Chondrocyte (in vitro differentiated cells): ENCODE data around the gene RETREG2. TPM values are rescaled to one million over a fixed set of nuclear protein-coding genes. Genes with fewer than 3 reads are reported as not detected.

Experiments used
- DNase-seq: peaks from one replicate; pipeline ENCODE4 v3.0.0; 2021; ENCODE audit warnings: mixed read lengths, low spot score
- H3K27ac Mint-ChIP-seq: one replicate; pipeline ENCODE4 v1.8.0; 2021; ENCODE audit warnings: mild to moderate bottlenecking, moderate library complexity, mixed read lengths; ENCODE audit not compliant: unreplicated experiment
- H3K27me3 Mint-ChIP-seq: 2 replicates; pipeline ENCODE4 v1.8.0; 2021; ENCODE audit warnings: low read depth, mixed read lengths
- H3K36me3 Mint-ChIP-seq: 2 replicates; pipeline ENCODE4 v1.8.0; 2021; ENCODE audit warnings: low read depth, mixed read lengths
- H3K4me1 Mint-ChIP-seq: 2 replicates; pipeline ENCODE4 v1.8.0; 2021; ENCODE audit warnings: low read depth, mild to moderate bottlenecking, mixed read lengths
- H3K4me3 Mint-ChIP-seq: one replicate; pipeline ENCODE4 v1.8.0; 2021; ENCODE audit warnings: mild to moderate bottlenecking, moderate library complexity, mixed read lengths; ENCODE audit not compliant: unreplicated experiment
- H3K9me3 Mint-ChIP-seq: 2 replicates; pipeline ENCODE4 v1.8.0; 2021; ENCODE audit warnings: low read depth, mixed read lengths
- total RNA-seq: library from RNA; stranded (reverse); gene quantifications from 3 replicates; pipeline ENCODE4 v1.2.1, GENCODE V29; 2021
- TF ChIP-seq, protein P1 (sequence below): fragments of 200-600 bp; sonication (generic); IDR thresholded peaks from 2 replicates; pipeline ENCODE4 v1.5.0; 2021; ENCODE audit warnings: antibody characterized with exemption, mild to moderate bottlenecking, moderate library complexity

Gene RETREG2
- total RNA-seq, 1 donor from 2014 or later: 88.0 TPM

DNA sequence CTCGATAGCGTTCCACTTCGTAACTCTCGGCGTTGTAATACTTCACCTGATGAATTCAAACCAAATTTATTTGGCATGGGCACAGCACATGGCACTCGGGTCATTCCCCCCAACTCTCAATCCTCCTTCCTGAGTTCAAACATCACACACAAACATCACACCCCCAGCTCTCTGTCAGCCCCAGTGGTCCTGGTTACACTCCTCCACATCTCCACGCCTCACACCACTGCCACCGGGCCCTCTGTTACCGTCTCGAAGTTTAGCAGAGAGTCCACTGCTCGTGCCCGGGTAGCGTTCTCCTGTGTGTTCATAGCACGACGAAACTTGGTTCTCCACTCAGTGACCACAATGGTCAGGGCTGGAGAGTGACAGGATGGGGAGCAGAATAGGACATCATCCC lies 36.1 kb downstream of the RETREG2 start:
- H3K27me3 Mint-ChIP-seq: no peaks in the 10 kb centered on the region
- no peak overlapping the region for H3K27ac Mint-ChIP-seq
- peaks cover 17% of the 10 kb centered on the region for H3K4me1 Mint-ChIP-seq
- no peak for DNase-seq
- TF ChIP-seq, protein P1, sequence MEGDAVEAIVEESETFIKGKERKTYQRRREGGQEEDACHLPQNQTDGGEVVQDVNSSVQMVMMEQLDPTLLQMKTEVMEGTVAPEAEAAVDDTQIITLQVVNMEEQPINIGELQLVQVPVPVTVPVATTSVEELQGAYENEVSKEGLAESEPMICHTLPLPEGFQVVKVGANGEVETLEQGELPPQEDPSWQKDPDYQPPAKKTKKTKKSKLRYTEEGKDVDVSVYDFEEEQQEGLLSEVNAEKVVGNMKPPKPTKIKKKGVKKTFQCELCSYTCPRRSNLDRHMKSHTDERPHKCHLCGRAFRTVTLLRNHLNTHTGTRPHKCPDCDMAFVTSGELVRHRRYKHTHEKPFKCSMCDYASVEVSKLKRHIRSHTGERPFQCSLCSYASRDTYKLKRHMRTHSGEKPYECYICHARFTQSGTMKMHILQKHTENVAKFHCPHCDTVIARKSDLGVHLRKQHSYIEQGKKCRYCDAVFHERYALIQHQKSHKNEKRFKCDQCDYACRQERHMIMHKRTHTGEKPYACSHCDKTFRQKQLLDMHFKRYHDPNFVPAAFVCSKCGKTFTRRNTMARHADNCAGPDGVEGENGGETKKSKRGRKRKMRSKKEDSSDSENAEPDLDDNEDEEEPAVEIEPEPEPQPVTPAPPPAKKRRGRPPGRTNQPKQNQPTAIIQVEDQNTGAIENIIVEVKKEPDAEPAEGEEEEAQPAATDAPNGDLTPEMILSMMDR: no peak
- peaks cover 17% of the 10 kb centered on the region for H3K36me3 Mint-ChIP-seq
- no peak overlapping the region for H3K4me3 Mint-ChIP-seq
- H3K9me3 Mint-ChIP-seq: no peaks in the 10 kb centered on the region

- Mint-ChIP-seq H3K27me3 (no peaks in the 10 kb centered on the region), H3K27ac (no peak overlapping the region), H3K4me3 (no peak overlapping the region), H3K9me3 (no peaks in the 10 kb centered on the region), H3K4me1 (peaks cover 23% of the 10 kb centered on the region), H3K36me3 (peaks cover 15% of the 10 kb centered on the region)
- no peak for DNase-seq
- TF ChIP-seq, protein P1: no peak
These were observed 36.7 kb downstream of the RETREG2 start for GRCh38 chr2:219214786-219215185.

DNA sequence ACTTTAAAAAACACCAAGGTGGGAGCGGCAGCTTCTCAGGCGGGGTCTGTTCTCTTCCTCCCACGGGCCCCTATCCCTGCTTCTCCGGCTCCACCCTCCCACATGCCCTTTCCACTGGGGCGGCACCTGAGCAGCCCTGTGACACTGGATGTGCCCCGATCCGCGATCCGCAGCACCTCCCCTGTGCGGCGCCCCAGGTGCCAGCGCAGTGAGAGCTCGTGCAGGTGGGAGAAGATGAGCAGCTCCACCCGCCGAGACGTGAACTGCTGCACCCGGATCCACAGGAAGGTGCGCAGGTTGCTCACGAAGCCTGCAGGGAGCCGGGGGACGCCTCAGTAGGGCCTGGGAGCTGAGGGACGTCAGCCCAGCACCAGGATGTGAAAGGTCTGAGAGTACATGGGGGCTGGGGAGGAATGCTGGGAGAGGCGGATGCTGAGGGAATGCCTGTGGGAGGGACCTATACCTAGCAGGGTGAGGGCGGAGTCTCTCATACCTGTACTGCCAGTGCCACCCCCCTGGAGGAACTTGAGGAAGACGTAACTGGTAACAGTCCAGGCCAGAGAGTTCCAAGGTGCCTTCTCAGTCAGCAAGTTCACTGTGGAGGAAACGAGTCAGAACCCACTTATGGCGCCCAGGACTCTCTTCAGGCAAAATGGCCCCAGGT lies 37.9 kb downstream of the RETREG2 start:
- Mint-ChIP-seq H3K36me3 (peaks cover 12% of the 10 kb centered on the region), H3K4me3 (no peak overlapping the region), H3K27ac (no peak overlapping the region), H3K9me3 (no peaks in the 10 kb centered on the region), H3K27me3 (no peaks in the 10 kb centered on the region), H3K4me1 (peaks cover 28% of the 10 kb centered on the region)
- TF ChIP-seq, protein P1: no peak
- no peak for DNase-seq

DNA sequence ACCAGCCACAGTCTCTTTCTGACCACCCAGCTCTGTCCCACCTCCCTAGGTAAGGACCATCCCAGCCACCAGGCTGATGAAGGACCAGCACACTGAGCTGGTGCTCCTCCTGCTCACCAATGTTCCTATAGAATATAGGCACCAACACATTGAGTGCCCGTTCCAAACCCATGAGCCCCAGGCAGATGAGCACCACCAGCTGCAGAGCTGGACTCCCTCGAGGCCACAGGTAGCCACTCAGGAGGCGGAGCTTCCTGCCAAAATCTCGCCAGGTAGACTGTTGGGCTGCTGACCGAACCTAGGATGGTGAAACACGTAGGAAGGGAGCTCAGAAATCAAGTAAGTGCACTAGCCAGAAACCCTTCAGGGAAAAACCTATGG lies 38.5 kb downstream of the RETREG2 start:
- no peaks in the 10 kb centered on the region for H3K27me3 Mint-ChIP-seq
- H3K36me3 Mint-ChIP-seq: peaks cover 14% of the 10 kb centered on the region
- H3K4me3 Mint-ChIP-seq: peak overlapping the region; percentile 25
- H3K4me1 Mint-ChIP-seq: peaks cover 28% of the 10 kb centered on the region
- no peak for DNase-seq
- peak overlapping the region; percentile 12 for H3K27ac Mint-ChIP-seq
- TF ChIP-seq, protein P1: no peak
- H3K9me3 Mint-ChIP-seq: no peaks in the 10 kb centered on the region

DNA sequence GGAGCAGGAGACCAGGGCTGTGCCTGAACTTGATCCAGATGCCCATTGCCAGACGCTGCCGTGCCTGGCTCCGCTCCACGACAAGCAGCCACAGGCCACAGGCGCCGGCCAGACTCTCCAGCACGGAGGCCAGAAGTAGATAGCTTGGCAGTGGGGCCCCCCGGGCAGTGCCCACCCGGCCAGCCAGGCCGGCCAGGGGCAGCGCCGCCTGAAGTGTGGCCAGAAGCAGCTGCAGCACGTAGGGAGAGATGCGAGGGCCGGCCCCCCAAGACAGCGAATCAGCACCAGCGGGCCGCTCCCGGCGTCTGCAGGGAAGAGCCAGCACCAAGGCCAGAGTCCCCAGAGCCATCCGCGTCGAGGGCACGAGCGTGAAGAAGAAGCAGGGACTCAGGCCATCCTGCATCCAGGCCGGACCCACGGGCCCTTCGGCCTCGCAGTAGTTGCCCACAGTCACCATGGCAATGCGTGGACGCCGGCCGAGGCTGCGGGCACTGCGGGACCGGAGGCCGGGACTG lies 40.2 kb downstream of the RETREG2 start:
- H3K9me3 Mint-ChIP-seq: no peaks in the 10 kb centered on the region
- H3K4me3 Mint-ChIP-seq: peak overlapping the region; percentile 84
- peak overlapping the region; percentile 99 for H3K27ac Mint-ChIP-seq
- TF ChIP-seq, protein P1: peak; percentile 46
- DNase-seq: no peak
- H3K27me3 Mint-ChIP-seq: no peaks in the 10 kb centered on the region
- H3K4me1 Mint-ChIP-seq: peaks cover 28% of the 10 kb centered on the region
- H3K36me3 Mint-ChIP-seq: peaks cover 19% of the 10 kb centered on the region
